ENCODE data around the gene LMX1B.

The LMX1B gene

GRCh38 chr9:126623667-126624478 is 10.1 kb downstream of the LMX1B start:
- no peak for DNase-seq (ENCODE audit: low read depth)
- TF ChIP-seq CTCF (IDR thresholded peaks at IDR 0.05; ENCODE audit: low read depth, low read length) (no peak), MAX (IDR thresholded peaks at IDR 0.05; ENCODE audit: low read depth, low read length) (no peak), POLR2A (IDR thresholded peaks at IDR 0.05; ENCODE audit: extremely low read depth, insufficient read length) (no peak), MYC (IDR thresholded peaks at IDR 0.05; ENCODE audit: low read depth, low read length) (no peak)
- no peak overlapping the region for H3K4me3 ChIP-seq (ENCODE audit: low read depth, low read length)

- no peak overlapping the region for H3K4me3 ChIP-seq (ENCODE audit: low read depth, low read length)
- no peak for DNase-seq (ENCODE audit: low read depth)
- TF ChIP-seq MYC (IDR thresholded peaks at IDR 0.05; ENCODE audit: low read depth, low read length), result no peak
- TF ChIP-seq POLR2A (IDR thresholded peaks at IDR 0.05; ENCODE audit: extremely low read depth, insufficient read length), result no peak
- no peak for TF ChIP-seq MAX (IDR thresholded peaks at IDR 0.05; ENCODE audit: low read depth, low read length)
- TF ChIP-seq CTCF (IDR thresholded peaks at IDR 0.05; ENCODE audit: low read depth, low read length), result no peak
These were observed 10.7 kb downstream of the LMX1B start for GRCh38 chr9:126624479-126624826.

GRCh38 chr9:126624912-126625311 is 11.2 kb downstream of the LMX1B start:
- TF ChIP-seq MAX (IDR thresholded peaks at IDR 0.05; ENCODE audit: low read depth, low read length) (no peak), POLR2A (IDR thresholded peaks at IDR 0.05; ENCODE audit: extremely low read depth, insufficient read length) (no peak), CTCF (IDR thresholded peaks at IDR 0.05; ENCODE audit: low read depth, low read length) (no peak), MYC (IDR thresholded peaks at IDR 0.05; ENCODE audit: low read depth, low read length) (no peak)
- DNase-seq (ENCODE audit: low read depth), result no peak
- H3K4me3 ChIP-seq (ENCODE audit: low read depth, low read length), result no peak overlapping the region

GRCh38 chr9:126625329-126626126 is 11.8 kb downstream of the LMX1B start:
- H3K4me3 ChIP-seq (ENCODE audit: low read depth, low read length), result no peak overlapping the region
- no peak for TF ChIP-seq MYC (IDR thresholded peaks at IDR 0.05; ENCODE audit: low read depth, low read length)
- TF ChIP-seq POLR2A (IDR thresholded peaks at IDR 0.05; ENCODE audit: extremely low read depth, insufficient read length), result no peak
- no peak for TF ChIP-seq MAX (IDR thresholded peaks at IDR 0.05; ENCODE audit: low read depth, low read length)
- no peak for TF ChIP-seq CTCF (IDR thresholded peaks at IDR 0.05; ENCODE audit: low read depth, low read length)
- no peak for DNase-seq (ENCODE audit: low read depth)

GRCh38 chr9:126626127-126626925 is 12.6 kb downstream of the LMX1B start:
- TF ChIP-seq POLR2A (IDR thresholded peaks at IDR 0.05; ENCODE audit: extremely low read depth, insufficient read length) (no peak), MYC (IDR thresholded peaks at IDR 0.05; ENCODE audit: low read depth, low read length) (no peak), CTCF (IDR thresholded peaks at IDR 0.05; ENCODE audit: low read depth, low read length) (no peak), MAX (IDR thresholded peaks at IDR 0.05; ENCODE audit: low read depth, low read length) (no peak)
- DNase-seq (ENCODE audit: low read depth), result no peak
- H3K4me3 ChIP-seq (ENCODE audit: low read depth, low read length), result no peak overlapping the region
